ENCODE results near the gene MARVELD1. TPM values are rescaled to one million over a fixed set of nuclear protein-coding genes. Genes with fewer than 3 reads are reported as not detected.

MARVELD1 gene
- total and polyA plus RNA-seq, 8 donors = 5.7 to 21.0 (median 10.9) TPM

GRCh38 chr10:97669571-97669970 is 44.0 kb upstream of the MARVELD1 start:
- DNase-seq = no peak
- Histone ChIP-seq H3K27ac (no peak overlapping the region), H3K27me3 (no peaks in the 10 kb centered on the region), H3K36me3 (peaks cover 26 to 96% (median 93%) of the 10 kb centered on the region in 4 donors), H3K9me3 (no peaks in the 10 kb centered on the region), H3K4me1 (peaks cover 0 to 9% (median 5%) of the 10 kb centered on the region in 4 donors), H3K4me3 (no peak overlapping the region)
- WGBS, 5 donors = 75 to 100% (median 84%) methylated on average over 1 of the region's 1 CpG
- intact Hi-C loops (cut with DNase I; ENCODE audit: low total_unique reads) = no loop called here
- TF ChIP-seq CTCF (IDR thresholded peaks at IDR 0.05) = no peak

- no peaks in the 10 kb centered on the region for H3K9me3 ChIP-seq
- 63 to 82% (median 76%) methylated on average over 8 of the region's 8 CpGs for WGBS, 5 donors
- intact Hi-C loops (cut with DNase I; ENCODE audit: low total_unique reads) = no loop called here
- H3K27me3 ChIP-seq = no peaks in the 10 kb centered on the region
- H3K4me3 ChIP-seq = no peak overlapping the region
- peaks cover 39 to 95% (median 93%) of the 10 kb centered on the region in 4 donors for H3K36me3 ChIP-seq
- peaks cover 0 to 12% (median 6%) of the 10 kb centered on the region in 4 donors for H3K4me1 ChIP-seq
- no peak overlapping the region for H3K27ac ChIP-seq
- TF ChIP-seq POLR2A (IDR thresholded peaks at IDR 0.05) (no peak), CTCF (IDR thresholded peaks at IDR 0.05) (no peak), EP300 (IDR thresholded peaks at IDR 0.05) (no peak)
- DNase-seq = no peak
Observed at GRCh38 chr10:97673736-97674525, 39.6 kb upstream of the MARVELD1 start.

GRCh38 chr10:97675222-97675621 is 38.3 kb upstream of the MARVELD1 start:
- 85 to 92% (median 91%) methylated on average over 9 of the region's 9 CpGs for WGBS, 5 donors
- peaks cover 0 to 15% (median 8%) of the 10 kb centered on the region in 4 donors for H3K4me1 ChIP-seq
- no peaks in the 10 kb centered on the region for H3K27me3 ChIP-seq
- intact Hi-C loops (cut with DNase I; ENCODE audit: low total_unique reads) = loop anchor here (5.0 kb wide), 1 partner anchor 57 kb away; no protein-coding TSS in a partner anchor
- no peaks in the 10 kb centered on the region for H3K9me3 ChIP-seq
- no peak overlapping the region for H3K4me3 ChIP-seq
- peaks cover 49 to 93% (median 90%) of the 10 kb centered on the region in 4 donors for H3K36me3 ChIP-seq
- TF ChIP-seq POLR2AphosphoS5 (IDR thresholded peaks at IDR 0.05) (no peak), CTCF (IDR thresholded peaks at IDR 0.05) (no peak), EP300 (IDR thresholded peaks at IDR 0.05) (no peak), POLR2A (IDR thresholded peaks at IDR 0.05) (no peak)
- DNase-seq = no peak
- no peak overlapping the region for H3K27ac ChIP-seq

- WGBS, 5 donors = 84 to 97% (median 93%) methylated on average over 2 of the region's 2 CpGs
- H3K4me1 ChIP-seq = peaks cover under 1 to 30% (median 11%) of the 10 kb centered on the region in 4 donors
- intact Hi-C loops (cut with DNase I; ENCODE audit: low total_unique reads) = loop anchor here (5.0 kb wide), 1 partner anchor 55 kb away; no protein-coding TSS in a partner anchor
- TF ChIP-seq EP300 (IDR thresholded peaks at IDR 0.05) (no peak), POLR2AphosphoS5 (IDR thresholded peaks at IDR 0.05) (peak in 1 of 3 donors; percentile 26), POLR2A (IDR thresholded peaks at IDR 0.05) (no peak), CTCF (IDR thresholded peaks at IDR 0.05) (peak in 5 of 7 experiments; percentile 80 to 90 (median 84))
- no peaks in the 10 kb centered on the region for H3K9me3 ChIP-seq
- DNase-seq = peak; percentile 41 to 78
- no peaks in the 10 kb centered on the region for H3K27me3 ChIP-seq
- peak overlapping the region in 2 of 5 donors; percentile 18 to 26 for H3K27ac ChIP-seq
- H3K36me3 ChIP-seq = peaks cover 49 to 77% (median 73%) of the 10 kb centered on the region in 4 donors
- no peak overlapping the region for H3K4me3 ChIP-seq
Observed at GRCh38 chr10:97676770-97677581, 36.6 kb upstream of the MARVELD1 start.

Data from stomach (tissue), 9 donors.